Effector memory CD4-positive, alpha-beta T cell (primary cell): ENCODE results near the gene TCOF1.

Experiments
- DNase-seq, 3 donors: peaks; one replicate each; pipeline ENCODE4 v3.0.0-alpha.2; 2020
- H3K27ac ChIP-seq: 2 replicates; pipeline ENCODE4 v1.7.0; 2013; ENCODE audit warnings: mild to moderate bottlenecking, low read length, moderate library complexity; ENCODE audit not compliant: insufficient read depth, poor library complexity, severe bottlenecking
- H3K27me3 ChIP-seq: replicated peaks from 2 replicates; pipeline ENCODE4 v1.7.0; 2013; ENCODE audit warnings: mild to moderate bottlenecking, low read length; ENCODE audit not compliant: insufficient read depth, control insufficient read depth, poor library complexity, severe bottlenecking
- H3K36me3 ChIP-seq: 2 replicates; pipeline ENCODE4 v1.7.0; 2013; ENCODE audit warnings: mild to moderate bottlenecking, low read length, moderate library complexity; ENCODE audit not compliant: control insufficient read depth, insufficient read depth
- H3K4me1 ChIP-seq: 2 replicates; pipeline ENCODE4 v1.7.0; 2013; ENCODE audit warnings: low read length, mild to moderate bottlenecking; ENCODE audit not compliant: control insufficient read depth, insufficient read depth, poor library complexity, severe bottlenecking
- H3K4me3 ChIP-seq: 2 replicates; pipeline ENCODE4 v1.7.0; 2013; ENCODE audit warnings: low read length, low read depth, mild to moderate bottlenecking; ENCODE audit not compliant: insufficient read depth, poor library complexity, severe bottlenecking
- H3K9me3 ChIP-seq: 2 replicates; pipeline ENCODE4 v1.7.0; 2013; ENCODE audit warnings: mild to moderate bottlenecking, low read length, moderate library complexity; ENCODE audit not compliant: control insufficient read depth

Gene TCOF1

GRCh38 chr5:150339165-150339564 lies 18.3 kb upstream of the TCOF1 start:
- Histone ChIP-seq H3K27ac (no peak overlapping the region), H3K36me3 (no peaks in the 10 kb centered on the region), H3K4me3 (no peak overlapping the region), H3K9me3 (no peaks in the 10 kb centered on the region), H3K4me1 (no peaks in the 10 kb centered on the region), H3K27me3 (no peaks in the 10 kb centered on the region)
- no peak for DNase-seq

- H3K27ac ChIP-seq = no peak overlapping the region
Observed at GRCh38 chr5:150339841-150340240, 17.7 kb upstream of the TCOF1 start.

GRCh38 chr5:150340614-150341255 lies 16.8 kb upstream of the TCOF1 start:
- Histone ChIP-seq H3K27ac (no peak overlapping the region), H3K4me3 (no peak overlapping the region), H3K4me1 (no peaks in the 10 kb centered on the region), H3K27me3 (no peaks in the 10 kb centered on the region), H3K9me3 (no peaks in the 10 kb centered on the region), H3K36me3 (no peaks in the 10 kb centered on the region)
- no peak for DNase-seq

More at GRCh38 chr5:150339841-150340240, 17.7 kb upstream of the TCOF1 start:
- Histone ChIP-seq H3K4me1 (no peaks in the 10 kb centered on the region), H3K36me3 (no peaks in the 10 kb centered on the region), H3K9me3 (no peaks in the 10 kb centered on the region), H3K27me3 (no peaks in the 10 kb centered on the region), H3K4me3 (no peak overlapping the region)
- DNase-seq = no peak

- DNase-seq = no peak
- Histone ChIP-seq H3K36me3 (no peaks in the 10 kb centered on the region), H3K4me3 (no peak overlapping the region), H3K4me1 (no peaks in the 10 kb centered on the region), H3K9me3 (no peaks in the 10 kb centered on the region), H3K27me3 (no peaks in the 10 kb centered on the region), H3K27ac (no peak overlapping the region)
Observed at GRCh38 chr5:150341331-150341730, 16.2 kb upstream of the TCOF1 start.

GRCh38 chr5:150341989-150342388 lies 15.5 kb upstream of the TCOF1 start:
- H3K27ac ChIP-seq = no peak overlapping the region
- H3K4me3 ChIP-seq = no peak overlapping the region
- no peak for DNase-seq
- H3K4me1 ChIP-seq = no peaks in the 10 kb centered on the region
- no peaks in the 10 kb centered on the region for H3K36me3 ChIP-seq
- H3K9me3 ChIP-seq = no peaks in the 10 kb centered on the region
- H3K27me3 ChIP-seq = no peaks in the 10 kb centered on the region

- no peak overlapping the region for H3K4me3 ChIP-seq
- no peak for DNase-seq
- no peaks in the 10 kb centered on the region for H3K27me3 ChIP-seq
- H3K4me1 ChIP-seq = no peaks in the 10 kb centered on the region
- H3K36me3 ChIP-seq = no peaks in the 10 kb centered on the region
- H3K27ac ChIP-seq = no peak overlapping the region
- no peaks in the 10 kb centered on the region for H3K9me3 ChIP-seq
Observed at GRCh38 chr5:150342583-150342982, 14.9 kb upstream of the TCOF1 start.

- Histone ChIP-seq H3K27me3 (no peaks in the 10 kb centered on the region), H3K4me3 (no peak overlapping the region), H3K36me3 (no peaks in the 10 kb centered on the region), H3K9me3 (no peaks in the 10 kb centered on the region), H3K27ac (no peak overlapping the region), H3K4me1 (no peaks in the 10 kb centered on the region)
- DNase-seq = no peak
Observed at GRCh38 chr5:150343994-150344631, 13.4 kb upstream of the TCOF1 start.

- no peaks in the 10 kb centered on the region for H3K27me3 ChIP-seq
- no peaks in the 10 kb centered on the region for H3K9me3 ChIP-seq
- no peak overlapping the region for H3K4me3 ChIP-seq
- DNase-seq = no peak
- no peaks in the 10 kb centered on the region for H3K36me3 ChIP-seq
- no peak overlapping the region for H3K27ac ChIP-seq
- no peaks in the 10 kb centered on the region for H3K4me1 ChIP-seq
Observed at GRCh38 chr5:150345716-150346115, 11.8 kb upstream of the TCOF1 start.

GRCh38 chr5:150346592-150346991 lies 10.9 kb upstream of the TCOF1 start:
- H3K9me3 ChIP-seq = no peaks in the 10 kb centered on the region
- H3K4me3 ChIP-seq = no peak overlapping the region
- no peak for DNase-seq
- no peak overlapping the region for H3K27ac ChIP-seq
- H3K4me1 ChIP-seq = no peaks in the 10 kb centered on the region
- no peaks in the 10 kb centered on the region for H3K36me3 ChIP-seq
- no peaks in the 10 kb centered on the region for H3K27me3 ChIP-seq

GRCh38 chr5:150347003-150347402 lies 10.5 kb upstream of the TCOF1 start:
- H3K9me3 ChIP-seq = no peaks in the 10 kb centered on the region
- no peak overlapping the region for H3K4me3 ChIP-seq
- no peak overlapping the region for H3K27ac ChIP-seq
- no peak for DNase-seq
- H3K36me3 ChIP-seq = no peaks in the 10 kb centered on the region
- no peaks in the 10 kb centered on the region for H3K27me3 ChIP-seq
- H3K4me1 ChIP-seq = no peaks in the 10 kb centered on the region
